ENCODE data around the gene CFL1. TPM values are rescaled to one million over a fixed set of nuclear protein-coding genes. Genes with fewer than 3 reads are reported as not detected.

Gene CFL1
- total and polyA plus RNA-seq, 2 of the 8 experiments (the other 6 are each of a cell fraction or from before 2014, with no cell fraction given), result 1,252 to 1,365 TPM

DNA sequence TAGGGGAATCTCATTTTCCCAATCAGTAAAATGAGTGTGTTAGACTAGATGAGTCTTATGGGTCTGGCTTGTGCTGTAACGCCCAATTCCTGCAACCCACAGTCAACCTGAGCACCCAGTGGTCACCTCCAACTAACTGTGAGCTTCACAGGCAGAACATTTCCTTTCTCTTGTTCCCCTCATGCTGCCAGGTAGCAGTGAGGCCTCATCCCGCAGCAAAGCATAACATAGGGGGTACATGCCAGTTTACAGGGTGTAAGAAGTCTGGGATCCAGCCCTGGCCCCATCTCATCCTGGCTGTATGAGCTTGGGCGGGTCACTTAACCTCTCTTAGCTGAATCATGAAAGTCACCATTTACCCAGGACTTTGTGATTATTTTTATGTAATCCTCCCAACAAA is 10.9 kb upstream of the CFL1 start:
- Histone ChIP-seq H2BK12ac (ENCODE audit: low read depth, low read length) (no peak overlapping the region), H4K91ac (replicated peaks; ENCODE audit: insufficient read length, low read length) (no peak overlapping the region), H3K4me3 (ENCODE audit: extremely low read depth in 1 of 4, insufficient read depth in 2 of 4, low read depth in 3 of 4, low read length in 4 of 4) (no peak overlapping the region), H3K79me1 (ENCODE audit: low read depth, low read length) (no peaks in the 10 kb centered on the region; the same call in 1 of the 2 replicates), H2BK15ac (ENCODE audit: low read length) (no peak overlapping the region), H2BK20ac (ENCODE audit: low read length) (no peak overlapping the region), H3K27ac (ENCODE audit: low read depth, low read length) (no peak overlapping the region), H3K27me3 (replicated peaks in 1 of 4; ENCODE audit: control insufficient read depth in 3 of 4, extremely low read depth in 1 of 4, insufficient read depth in 3 of 4, low read length in 3 of 4) (peaks cover 0 to 32% (median 15%) of the 10 kb centered on the region in 4 experiments; a peak in 4 of 7 replicates), H3K23me2 (ENCODE audit: low read depth, low read length) (peaks cover 9% of the 10 kb centered on the region; the same call in 1 of the 2 replicates), H2AFZ (ENCODE audit: low read length) (no peak overlapping the region), H3K4me1 (replicated peaks in 1 of 4; ENCODE audit: control insufficient read depth in 3 of 4, insufficient read depth in 4 of 4, low read length in 3 of 4) (peaks cover 0 to 10% (median 3%) of the 10 kb centered on the region in 4 experiments; a peak in 5 of 7 replicates), H3K4ac (replicated peaks; ENCODE audit: insufficient read length, low read depth, low read length) (no peak overlapping the region), H2BK5ac (ENCODE audit: low read depth, low read length) (no peak overlapping the region), H3K14ac (ENCODE audit: insufficient read length) (no peak overlapping the region), H3K9ac (replicated peaks in 1 of 4; ENCODE audit: extremely low read depth in 1 of 4, low read depth in 3 of 4, low read length in 3 of 4) (no peak overlapping the region), H3K23ac (ENCODE audit: insufficient read length) (no peak overlapping the region), H3K56ac (replicated peaks; ENCODE audit: insufficient read length, low read depth, low read length) (no peak overlapping the region), H3K36me3 (ENCODE audit: control insufficient read depth in 2 of 4, insufficient read depth in 4 of 4, low read length in 3 of 4) (peaks cover 0 to 14% (median 9%) of the 10 kb centered on the region in 4 experiments), H2AK5ac (ENCODE audit: low read depth, low read length) (no peak overlapping the region), H3K18ac (ENCODE audit: extremely low read depth, low read length) (no peak overlapping the region), H4K8ac (ENCODE audit: extremely low read depth, insufficient read depth, low read length) (no peak overlapping the region), H4K5ac (ENCODE audit: insufficient read length, low read depth, low read length) (no peak overlapping the region), H3K4me2 (ENCODE audit: insufficient read depth in 1 of 2, low read depth in 2 of 2, low read length in 2 of 2) (no peak overlapping the region; a peak in 1 of 4 replicates), H2BK120ac (replicated peaks; ENCODE audit: low read depth, low read length) (no peak overlapping the region), H4K20me1 (replicated peaks in 1 of 2; ENCODE audit: control insufficient read depth in 1 of 2, insufficient read depth in 2 of 2, low read length in 2 of 2) (peaks cover 0 to 2% of the 10 kb centered on the region in 2 experiments), H3K9me3 (ENCODE audit: insufficient read depth in 2 of 2, low read depth in 1 of 2, low read length in 1 of 2) (no peaks in the 10 kb centered on the region), H3K79me2 (ENCODE audit: control insufficient read depth in 1 of 2, insufficient read depth in 2 of 2, low read length in 2 of 2) (no peaks in the 10 kb centered on the region)
- CTCF ChIA-PET (ENCODE audit: partially characterized antibody), result interaction anchor here (0.7 to 8.9 kb wide), 9 partner anchors 9 to 143 kb away, joined by 3 to 210 read pairs (median 5); partner anchors contain the start of genes CCDC85B, CFL1, CST6 and CTSW
- FAIRE-seq, result no peak
- POLR2A ChIA-PET (ENCODE audit: partially characterized antibody), result interaction anchor here (1.2 to 39.7 kb wide), 6 partner anchors 6 to 139 kb away, joined by 4 to 1071 read pairs (median 6); partner anchors contain the start of genes BANF1, CCDC85B, CFL1 and CTSW
- TF ChIP-seq POLR2A (IDR thresholded peaks at IDR 0.05; ENCODE audit: control extremely low read depth in 1 of 2, low read depth in 2 of 2, low read length in 2 of 2) (peak in 1 of 2 experiments; percentile 9; a peak in 1 of 3 replicates), SUZ12 (IDR thresholded peaks at IDR 0.05; ENCODE audit: low read length) (no peak)
- no peak for DNase-seq (ENCODE audit: low read depth in 1 of 2, low spot score in 2 of 2)
- 79% methylated on average over 3 of the region's 3 CpGs; no CpG with 5 or more reads in 1 of the 2 experiments for WGBS, 2 experiments (ENCODE audit: extremely low coverage in 1 of 2, insufficient coverage in 1 of 2, insufficient read length in 1 of 2, insufficient replicate concordance in 2 of 2, low coverage in 1 of 2, low lambda C conversion rate in 2 of 2, missing lambda C conversion rate in 1 of 2)

Data from H1 (cell line).